ENCODE results near the gene KCNT2.
"Not testable (repeated sequence)": the region's sequence is repeated elsewhere in the genome, so short reads cannot be mapped to it uniquely, and the experiment has no call there.

The KCNT2 gene

GRCh38 chr1:196538473-196538872 lies 69.8 kb downstream of the KCNT2 start:
- POLR2A ChIA-PET, result no interaction called here

GRCh38 chr1:196535727-196536126 lies 72.5 kb downstream of the KCNT2 start:
- no peak overlapping the region for H3K4me3 ChIP-seq (ENCODE audit: low read depth, low read length)

More at GRCh38 chr1:196538473-196538872, 69.8 kb downstream of the KCNT2 start:
- no peak overlapping the region for H3K4me3 ChIP-seq (ENCODE audit: low read depth, low read length)
- DNase-seq (ENCODE audit: low read depth, low spot score), result no peak
- CTCF ChIA-PET, result no interaction called here
- no peak for TF ChIP-seq CTCF (IDR thresholded peaks at IDR 0.05; ENCODE audit: insufficient read depth, low read length, missing control alignments)

GRCh38 chr1:196531737-196532524 lies 76.3 kb downstream of the KCNT2 start:
- no peak for TF ChIP-seq CTCF (IDR thresholded peaks at IDR 0.05; ENCODE audit: insufficient read depth, low read length, missing control alignments)
- ChIA-PET POLR2A (no interaction called here), CTCF (no interaction called here)
- H3K4me3 ChIP-seq (ENCODE audit: low read depth, low read length), result no peak overlapping the region
- no peak for DNase-seq (ENCODE audit: low read depth, low spot score)

More at GRCh38 chr1:196535727-196536126, 72.5 kb downstream of the KCNT2 start:
- no peak for TF ChIP-seq CTCF (IDR thresholded peaks at IDR 0.05; ENCODE audit: insufficient read depth, low read length, missing control alignments)
- CTCF ChIA-PET, result no interaction called here
- POLR2A ChIA-PET, result no interaction called here
- no peak for DNase-seq (ENCODE audit: low read depth, low spot score)

- no peak for TF ChIP-seq CTCF (IDR thresholded peaks at IDR 0.05; ENCODE audit: insufficient read depth, low read length, missing control alignments)
- no peak for DNase-seq (ENCODE audit: low read depth, low spot score)
- H3K4me3 ChIP-seq (ENCODE audit: low read depth, low read length), result no peak overlapping the region
- ChIA-PET POLR2A (no interaction called here), CTCF (no interaction called here)
These were observed 80.3 kb downstream of the KCNT2 start for GRCh38 chr1:196527919-196528318.

GRCh38 chr1:196522574-196523345 lies 85.5 kb downstream of the KCNT2 start:
- H3K4me3 ChIP-seq (ENCODE audit: low read depth, low read length); DNase-seq (ENCODE audit: low read depth, low spot score); CTCF ChIA-PET; POLR2A ChIA-PET: not testable (repeated sequence)

GRCh38 chr1:196517193-196517592 lies 91.0 kb downstream of the KCNT2 start:
- no peak for TF ChIP-seq CTCF (IDR thresholded peaks at IDR 0.05; ENCODE audit: insufficient read depth, low read length, missing control alignments)
- POLR2A ChIA-PET, result no interaction called here
- no peak overlapping the region for H3K4me3 ChIP-seq (ENCODE audit: low read depth, low read length)
- CTCF ChIA-PET, result no interaction called here
- no peak for DNase-seq (ENCODE audit: low read depth, low spot score)
